Bronchial epithelial cell (primary cell): ENCODE measurements around the gene ARL14EP. TPM values are rescaled to one million over a fixed set of nuclear protein-coding genes. Genes with fewer than 3 reads are reported as not detected.

Experiments used
- DNase-seq: peaks from one replicate; pipeline ENCODE4 v3.0.0-alpha.2; 2010; ENCODE audit warnings: low read depth
- FAIRE-seq: peaks from 2 replicates; lab custom pipeline; 2011; peaks lifted over from hg19 to GRCh38; lab: Jason Lieb, UNC
- H3K27me3 ChIP-seq: 2 replicates; pipeline ENCODE4 v1.5.1; 2011; ENCODE audit warnings: low read length; ENCODE audit not compliant: control insufficient read depth, insufficient read depth
- H3K36me3 ChIP-seq: 2 replicates; pipeline ENCODE4 v1.5.1; 2011; ENCODE audit warnings: low read length; ENCODE audit not compliant: control insufficient read depth, insufficient read depth
- H3K4me3 ChIP-seq: 2 replicates; pipeline ENCODE4 v1.5.1; 2011; ENCODE audit warnings: mild to moderate bottlenecking, low read depth, low read length, control low read depth
- CTCF ChIP-seq: IDR thresholded peaks from 2 replicates; pipeline ENCODE4 v1.5.1; 2011; ENCODE audit warnings: mild to moderate bottlenecking, moderate library complexity, low read length, control low read depth, inconsistent platforms; ENCODE audit not compliant: insufficient read depth, severe bottlenecking
- total RNA-seq: library from RNA; depleted of rRNA; stranded (reverse); fragments of >200 nt; gene quantifications from 2 replicates; pipeline ENCODE4 v1.2.1, GENCODE V29; 2014

Gene ARL14EP
- total RNA-seq, 1 donor from 2014 or later, result 19.2 TPM

- FAIRE-seq, result no peak
- Histone ChIP-seq H3K27me3 (no peaks in the 10 kb centered on the region), H3K4me3 (no peak overlapping the region), H3K36me3 (no peaks in the 10 kb centered on the region)
- no peak for DNase-seq
- TF ChIP-seq CTCF, result no peak
Measured at GRCh38 chr11:30304620-30305019, 18.3 kb upstream of the ARL14EP start.

GRCh38 chr11:30310623-30311022 is 12.3 kb upstream of the ARL14EP start:
- no peak for FAIRE-seq
- no peak for DNase-seq
- no peak overlapping the region for H3K4me3 ChIP-seq
- no peaks in the 10 kb centered on the region for H3K27me3 ChIP-seq
- no peak for TF ChIP-seq CTCF
- no peaks in the 10 kb centered on the region for H3K36me3 ChIP-seq

- no peak for FAIRE-seq
Measured at GRCh38 chr11:30311189-30311588, 11.7 kb upstream of the ARL14EP start.

GRCh38 chr11:30312243-30312642 is 10.7 kb upstream of the ARL14EP start:
- H3K36me3 ChIP-seq, result no peaks in the 10 kb centered on the region
- H3K27me3 ChIP-seq, result no peaks in the 10 kb centered on the region
- DNase-seq (peak; percentile 22), FAIRE-seq (no peak)
- no peak for TF ChIP-seq CTCF
- no peak overlapping the region for H3K4me3 ChIP-seq

More at GRCh38 chr11:30311189-30311588, 11.7 kb upstream of the ARL14EP start:
- H3K4me3 ChIP-seq, result no peak overlapping the region
- no peak for TF ChIP-seq CTCF
- H3K27me3 ChIP-seq, result no peaks in the 10 kb centered on the region
- H3K36me3 ChIP-seq, result no peaks in the 10 kb centered on the region
- DNase-seq, result no peak

GRCh38 chr11:30313580-30313979 is 9.3 kb upstream of the ARL14EP start:
- Histone ChIP-seq H3K36me3 (no peaks in the 10 kb centered on the region), H3K27me3 (peaks cover 2% of the 10 kb centered on the region), H3K4me3 (no peak overlapping the region)
- TF ChIP-seq CTCF, result no peak
- peak; percentile 36 for DNase-seq
- FAIRE-seq, result no peak

- DNase-seq (peak; percentile 21), FAIRE-seq (no peak)
- no peaks in the 10 kb centered on the region for H3K36me3 ChIP-seq
- H3K27me3 ChIP-seq, result peaks cover 2% of the 10 kb centered on the region
- peak; percentile 41 for TF ChIP-seq CTCF
- H3K4me3 ChIP-seq, result no peak overlapping the region
Measured at GRCh38 chr11:30314625-30315024, 8.3 kb upstream of the ARL14EP start.
